ENCODE measurements around the gene CBL. TPM values are rescaled to one million over a fixed set of nuclear protein-coding genes. Genes with fewer than 3 reads are reported as not detected.

CBL gene
- total and polyA plus RNA-seq, 10 of the 15 experiments (the other 5 are each of a cell fraction or from before 2014, with no cell fraction given), result 3.9 to 27.1 (median 9.5) TPM

- CTCF ChIA-PET, result interaction anchor here (2.4 kb wide), 1 partner anchor 13 kb away, joined by 8 read pairs; no protein-coding TSS in a partner anchor
- Histone ChIP-seq H3K4me1 (ENCODE audit: control insufficient read depth, insufficient read depth, low read length) (no peaks in the 10 kb centered on the region), H3K4me3 (no peak overlapping the region), H3K79me2 (ENCODE audit: control insufficient read depth, insufficient read depth, low read length) (no peaks in the 10 kb centered on the region), H2AFZ (ENCODE audit: control insufficient read depth, low read depth, low read length) (no peak overlapping the region), H3K9me3 (replicated peaks; ENCODE audit: control insufficient read depth, insufficient read depth, low read length) (no peaks in the 10 kb centered on the region), H3K36me3 (ENCODE audit: control insufficient read depth in 2 of 2, insufficient read depth in 2 of 2, low read length in 1 of 2) (no peaks in the 10 kb centered on the region), H3K27me3 (replicated peaks in 1 of 2; ENCODE audit: control insufficient read depth in 2 of 2, insufficient read depth in 2 of 2, low read length in 1 of 2) (peaks cover 9 to 11% of the 10 kb centered on the region in 2 experiments), H4K20me1 (ENCODE audit: control insufficient read depth, insufficient read depth) (no peaks in the 10 kb centered on the region), H3K9ac (ENCODE audit: control insufficient read depth, insufficient read depth, low read length) (no peak overlapping the region), H3K27ac (ENCODE audit: control insufficient read depth, insufficient read depth) (no peak overlapping the region), H3K4me2 (ENCODE audit: control insufficient read depth, insufficient read depth) (no peak overlapping the region)
- no TSS peak for BruUV-seq (replicated peaks)
- DNase-seq (ENCODE audit: low read depth, low spot score) (no peak), ATAC-seq (no peak), FAIRE-seq (no peak)
- SMC1A ChIA-PET (ENCODE audit: uncharacterized antibody, unreplicated experiment), result no interaction called here
- in situ Hi-C loops (cut with MboI), result no loop called here
- 37% methylated on average over 6 of the region's 7 CpGs for WGBS (ENCODE audit: insufficient coverage, insufficient replicate concordance, low lambda C conversion rate, missing lambda C conversion rate)
- TF ChIP-seq HDAC2 (IDR thresholded peaks at IDR 0.05) (no peak), KLF5 (IDR thresholded peaks at IDR 0.05; ENCODE audit: partially characterized antibody) (no peak), ZBTB11 (CRISPR knock-in tag; IDR thresholded peaks at IDR 0.05) (no peak), ZNF207 (IDR thresholded peaks at IDR 0.05; ENCODE audit: borderline replicate concordance) (no peak), EZH2 (IDR thresholded peaks at IDR 0.05; ENCODE audit: borderline replicate concordance, control insufficient read depth, low read depth, low read length) (no peak), ESRRA (IDR thresholded peaks at IDR 0.05; ENCODE audit: low read length) (no peak), ZNF24 (IDR thresholded peaks at IDR 0.05) (no peak), ZBTB33 (IDR thresholded peaks at IDR 0.05) (no peak), ZNF687 (IDR thresholded peaks at IDR 0.05) (no peak), NFYB (IDR thresholded peaks at IDR 0.05; ENCODE audit: insufficient read depth, low read depth, low read length) (no peak), POLR2A (IDR thresholded peaks at IDR 0.05; ENCODE audit: low read depth, low read length) (no peak), NFIC (IDR thresholded peaks at IDR 0.05; ENCODE audit: low read depth, low read length) (no peak)
- intact Hi-C loops (cut with micrococcal nuclease; ENCODE audit: unreplicated experiment), result no loop called here
- POLR2A ChIA-PET, result no interaction called here
- RAD21 ChIA-PET (ENCODE audit: unreplicated experiment), result no interaction called here
Observed at GRCh38 chr11:119343726-119344125, 137.6 kb downstream of the CBL start.

All from GM12878 (cell line).